Mucosa of rectum (tissue), 2 donors: ENCODE results near the gene RGS8.

Source experiments
- H3K27ac ChIP-seq, 2 donors: one replicate each; pipeline ENCODE4 v1.7.0; 2013; ENCODE audit warnings: inconsistent platforms in 2 of 2, low read depth in 2 of 2, low read length in 2 of 2
- H3K27me3 ChIP-seq, 2 donors: one replicate each; pipeline ENCODE4 v1.7.0; 2013; ENCODE audit warnings: low read length in 2 of 2; ENCODE audit not compliant: control insufficient read depth in 2 of 2, insufficient read depth in 2 of 2
- H3K36me3 ChIP-seq, 2 donors: one replicate each; pipeline ENCODE4 v1.7.0; 2013; ENCODE audit warnings: low read length in 2 of 2; ENCODE audit not compliant: control insufficient read depth in 2 of 2, insufficient read depth in 2 of 2
- H3K4me1 ChIP-seq, 2 donors: one replicate each; pipeline ENCODE4 v1.7.0; 2013; ENCODE audit warnings: low read length in 2 of 2, mild to moderate bottlenecking in 1 of 2; ENCODE audit not compliant: control insufficient read depth in 2 of 2, insufficient read depth in 2 of 2
- H3K4me3 ChIP-seq, 2 donors: one replicate each; pipeline ENCODE4 v1.7.0; 2013; ENCODE audit warnings: low read length in 2 of 2
- H3K9ac ChIP-seq, 2 donors: one replicate each; pipeline ENCODE4 v1.7.0; 2013; ENCODE audit warnings: low read length in 2 of 2, low read depth in 1 of 2, mild to moderate bottlenecking in 1 of 2
- H3K9me3 ChIP-seq, 2 donors: one replicate each; pipeline ENCODE4 v1.7.0; 2013; ENCODE audit warnings: low read length in 2 of 2; ENCODE audit not compliant: control insufficient read depth in 2 of 2
- donor health status: healthy.
- donor health status: Normal muscosa, but diverticular disease.

Gene RGS8

GRCh38 chr1:182685215-182685614, 828 bp upstream of the RGS8 start:
- Histone ChIP-seq H3K36me3 (no peaks in the 10 kb centered on the region), H3K4me1 (no peaks in the 10 kb centered on the region), H3K4me3 (no peak overlapping the region), H3K27ac (no peak overlapping the region), H3K9ac (no peak overlapping the region), H3K9me3 (no peaks in the 10 kb centered on the region), H3K27me3 (no peaks in the 10 kb centered on the region)

GRCh38 chr1:182682898-182683501, 1.4 kb downstream of the RGS8 start:
- no peak overlapping the region for H3K27ac ChIP-seq
- no peaks in the 10 kb centered on the region for H3K36me3 ChIP-seq
- no peaks in the 10 kb centered on the region for H3K27me3 ChIP-seq
- H3K4me1 ChIP-seq = no peaks in the 10 kb centered on the region
- H3K9me3 ChIP-seq = no peaks in the 10 kb centered on the region
- H3K9ac ChIP-seq = no peak overlapping the region
- H3K4me3 ChIP-seq = no peak overlapping the region

GRCh38 chr1:182682406-182682805, 2.0 kb downstream of the RGS8 start:
- no peaks in the 10 kb centered on the region for H3K4me1 ChIP-seq
- H3K36me3 ChIP-seq = no peaks in the 10 kb centered on the region
- no peaks in the 10 kb centered on the region for H3K9me3 ChIP-seq
- H3K27ac ChIP-seq = no peak overlapping the region
- H3K27me3 ChIP-seq = no peaks in the 10 kb centered on the region
- H3K4me3 ChIP-seq = no peak overlapping the region
- no peak overlapping the region for H3K9ac ChIP-seq

- Histone ChIP-seq H3K9ac (no peak overlapping the region), H3K4me3 (no peak overlapping the region), H3K27ac (no peak overlapping the region), H3K36me3 (no peaks in the 10 kb centered on the region), H3K27me3 (no peaks in the 10 kb centered on the region), H3K9me3 (no peaks in the 10 kb centered on the region), H3K4me1 (no peaks in the 10 kb centered on the region)
Observed at GRCh38 chr1:182681568-182681912, 2.8 kb downstream of the RGS8 start.

GRCh38 chr1:182680901-182681567, 3.4 kb downstream of the RGS8 start:
- Histone ChIP-seq H3K27me3 (no peaks in the 10 kb centered on the region), H3K9me3 (no peaks in the 10 kb centered on the region), H3K9ac (no peak overlapping the region), H3K4me1 (no peaks in the 10 kb centered on the region), H3K4me3 (no peak overlapping the region), H3K27ac (no peak overlapping the region), H3K36me3 (no peaks in the 10 kb centered on the region)

- no peak overlapping the region for H3K9ac ChIP-seq
- no peaks in the 10 kb centered on the region for H3K36me3 ChIP-seq
- no peaks in the 10 kb centered on the region for H3K27me3 ChIP-seq
- H3K27ac ChIP-seq = no peak overlapping the region
- H3K4me1 ChIP-seq = no peaks in the 10 kb centered on the region
- H3K9me3 ChIP-seq = no peaks in the 10 kb centered on the region
- no peak overlapping the region for H3K4me3 ChIP-seq
Observed at GRCh38 chr1:182680408-182680807, 4.0 kb downstream of the RGS8 start.

- no peaks in the 10 kb centered on the region for H3K27me3 ChIP-seq
Observed at GRCh38 chr1:182679684-182680083, 4.7 kb downstream of the RGS8 start.

GRCh38 chr1:182677397-182678098, 6.8 kb downstream of the RGS8 start:
- no peak overlapping the region for H3K9ac ChIP-seq
- no peaks in the 10 kb centered on the region for H3K4me1 ChIP-seq
- H3K4me3 ChIP-seq = no peak overlapping the region
- H3K27me3 ChIP-seq = no peaks in the 10 kb centered on the region
- no peaks in the 10 kb centered on the region for H3K36me3 ChIP-seq
- no peaks in the 10 kb centered on the region for H3K9me3 ChIP-seq
- H3K27ac ChIP-seq = no peak overlapping the region

More at GRCh38 chr1:182679684-182680083, 4.7 kb downstream of the RGS8 start:
- H3K27ac ChIP-seq = no peak overlapping the region
- no peaks in the 10 kb centered on the region for H3K36me3 ChIP-seq
- H3K9ac ChIP-seq = no peak overlapping the region
- H3K4me1 ChIP-seq = no peaks in the 10 kb centered on the region
- H3K9me3 ChIP-seq = no peaks in the 10 kb centered on the region
- H3K4me3 ChIP-seq = no peak overlapping the region

- Histone ChIP-seq H3K9ac (no peak overlapping the region), H3K4me1 (no peaks in the 10 kb centered on the region), H3K27ac (no peak overlapping the region)
Observed at GRCh38 chr1:182676274-182676673, 8.1 kb downstream of the RGS8 start.

GRCh38 chr1:182674346-182675246, 9.8 kb downstream of the RGS8 start:
- Histone ChIP-seq H3K27ac (no peak overlapping the region), H3K9me3 (no peaks in the 10 kb centered on the region), H3K4me1 (no peaks in the 10 kb centered on the region), H3K36me3 (no peaks in the 10 kb centered on the region), H3K9ac (no peak overlapping the region), H3K4me3 (no peak overlapping the region), H3K27me3 (no peaks in the 10 kb centered on the region)

More at GRCh38 chr1:182676274-182676673, 8.1 kb downstream of the RGS8 start:
- no peaks in the 10 kb centered on the region for H3K27me3 ChIP-seq
- H3K4me3 ChIP-seq = no peak overlapping the region
- no peaks in the 10 kb centered on the region for H3K36me3 ChIP-seq
- no peaks in the 10 kb centered on the region for H3K9me3 ChIP-seq
